Duodenal mucosa (tissue), 2 donors: ENCODE results near the gene ARL8A.

Source experiments
- H3K27ac ChIP-seq: one replicate; pipeline ENCODE4 v1.7.0; 2013; ENCODE audit warnings: low read depth, low read length
- H3K27me3 ChIP-seq, 2 donors: one replicate each; pipeline ENCODE4 v1.7.0; 2013; ENCODE audit warnings: low read length in 2 of 2, control low read depth in 1 of 2; ENCODE audit not compliant: insufficient read depth in 2 of 2, control insufficient read depth in 1 of 2
- H3K36me3 ChIP-seq, 2 donors: one replicate each; pipeline ENCODE4 v1.7.0; 2013; ENCODE audit warnings: low read length in 2 of 2, control low read depth in 1 of 2; ENCODE audit not compliant: insufficient read depth in 2 of 2, control insufficient read depth in 1 of 2
- H3K4me1 ChIP-seq, 2 donors: one replicate each; pipeline ENCODE4 v1.7.0; 2013; ENCODE audit warnings: low read length in 2 of 2, control low read depth in 1 of 2; ENCODE audit not compliant: insufficient read depth in 2 of 2, control insufficient read depth in 1 of 2
- H3K4me3 ChIP-seq, 2 donors: one replicate each; pipeline ENCODE4 v1.7.0; 2013; ENCODE audit warnings: low read length in 2 of 2, low read depth in 1 of 2
- H3K9ac ChIP-seq, 2 donors: one replicate each; pipeline ENCODE4 v1.7.0; 2013; ENCODE audit warnings: low read length in 2 of 2, low read depth in 1 of 2
- H3K9me3 ChIP-seq, 2 donors: one replicate each; pipeline ENCODE4 v1.7.0; 2013; ENCODE audit warnings: low read length in 2 of 2, control low read depth in 1 of 2; ENCODE audit not compliant: control insufficient read depth in 1 of 2

The ARL8A gene

DNA sequence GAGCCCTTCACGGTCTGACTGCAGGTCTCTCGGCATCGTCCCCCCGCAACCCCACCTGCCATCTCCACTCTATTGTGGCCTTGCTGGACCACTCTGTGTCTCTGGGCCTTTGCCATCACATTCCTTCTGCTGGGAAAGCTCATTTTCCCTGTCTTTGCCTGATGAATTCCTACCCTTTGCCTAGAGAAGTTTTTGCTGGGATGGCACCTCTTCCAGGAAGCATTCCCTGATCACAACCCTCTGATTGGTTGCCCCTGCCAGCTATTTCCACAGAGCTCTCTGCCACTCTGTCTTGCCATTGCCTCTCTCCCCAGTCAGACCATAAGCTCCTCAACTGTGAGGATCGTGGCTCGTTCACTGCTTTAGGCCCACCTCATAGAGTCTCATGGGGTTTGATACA is 50.7 kb downstream of the ARL8A start:
- no peaks in the 10 kb centered on the region for H3K9me3 ChIP-seq
- no peak overlapping the region for H3K27ac ChIP-seq
- H3K4me3 ChIP-seq: no peak overlapping the region
- no peaks in the 10 kb centered on the region for H3K36me3 ChIP-seq
- H3K4me1 ChIP-seq: no peaks in the 10 kb centered on the region
- H3K9ac ChIP-seq: no peak overlapping the region
- H3K27me3 ChIP-seq: no peaks in the 10 kb centered on the region

DNA sequence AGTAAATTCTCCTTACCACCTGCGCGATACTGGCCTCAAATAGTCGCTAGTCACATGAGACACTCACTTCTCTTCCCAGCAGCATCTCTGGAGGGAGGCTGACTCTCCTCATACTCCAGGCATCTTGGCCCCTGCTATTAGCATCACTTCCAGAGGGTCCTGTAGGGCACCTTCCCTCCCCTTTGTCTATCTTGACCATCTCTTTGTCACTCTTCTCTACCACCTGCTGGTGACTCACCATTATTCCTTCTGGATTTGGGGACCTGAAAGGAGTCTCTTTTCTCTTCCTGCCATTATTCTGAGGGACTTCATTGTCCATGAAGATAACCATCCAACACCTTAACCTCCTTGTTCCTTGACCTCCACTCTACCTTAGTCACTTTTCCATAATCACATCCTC is 53.5 kb downstream of the ARL8A start:
- Histone ChIP-seq H3K4me1 (peaks cover 13 to 23% of the 10 kb centered on the region in 2 donors), H3K27me3 (no peaks in the 10 kb centered on the region), H3K9me3 (no peaks in the 10 kb centered on the region), H3K4me3 (no peak overlapping the region), H3K27ac (no peak overlapping the region), H3K36me3 (no peaks in the 10 kb centered on the region), H3K9ac (no peak overlapping the region)

DNA sequence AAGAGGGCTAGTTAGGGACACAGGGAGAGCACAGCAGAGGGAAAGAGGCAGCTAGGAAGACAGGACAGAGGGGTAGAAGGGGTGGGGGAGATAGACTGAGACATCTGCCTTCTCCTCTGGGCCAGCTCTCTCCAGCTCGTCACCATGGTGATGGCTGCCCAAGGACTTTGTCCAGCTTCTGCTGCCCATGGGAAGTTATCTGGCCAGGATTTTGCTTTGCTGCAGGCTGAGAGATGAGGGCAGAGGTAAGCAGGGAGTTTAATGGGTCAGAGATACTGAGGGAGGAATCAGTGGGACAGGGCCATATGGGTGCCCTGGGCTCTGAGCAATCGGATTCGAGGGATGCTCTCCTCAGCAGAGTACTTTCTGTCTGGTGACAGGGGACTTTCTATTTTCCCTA is 56.3 kb downstream of the ARL8A start:
- H3K27me3 ChIP-seq: no peaks in the 10 kb centered on the region
- H3K9ac ChIP-seq: peak overlapping the region in 1 of 2 donors; percentile 39
- no peak overlapping the region for H3K4me3 ChIP-seq
- H3K36me3 ChIP-seq: no peaks in the 10 kb centered on the region
- H3K9me3 ChIP-seq: no peaks in the 10 kb centered on the region
- peaks cover 31 to 39% of the 10 kb centered on the region in 2 donors for H3K4me1 ChIP-seq
- H3K27ac ChIP-seq: no peak overlapping the region

DNA sequence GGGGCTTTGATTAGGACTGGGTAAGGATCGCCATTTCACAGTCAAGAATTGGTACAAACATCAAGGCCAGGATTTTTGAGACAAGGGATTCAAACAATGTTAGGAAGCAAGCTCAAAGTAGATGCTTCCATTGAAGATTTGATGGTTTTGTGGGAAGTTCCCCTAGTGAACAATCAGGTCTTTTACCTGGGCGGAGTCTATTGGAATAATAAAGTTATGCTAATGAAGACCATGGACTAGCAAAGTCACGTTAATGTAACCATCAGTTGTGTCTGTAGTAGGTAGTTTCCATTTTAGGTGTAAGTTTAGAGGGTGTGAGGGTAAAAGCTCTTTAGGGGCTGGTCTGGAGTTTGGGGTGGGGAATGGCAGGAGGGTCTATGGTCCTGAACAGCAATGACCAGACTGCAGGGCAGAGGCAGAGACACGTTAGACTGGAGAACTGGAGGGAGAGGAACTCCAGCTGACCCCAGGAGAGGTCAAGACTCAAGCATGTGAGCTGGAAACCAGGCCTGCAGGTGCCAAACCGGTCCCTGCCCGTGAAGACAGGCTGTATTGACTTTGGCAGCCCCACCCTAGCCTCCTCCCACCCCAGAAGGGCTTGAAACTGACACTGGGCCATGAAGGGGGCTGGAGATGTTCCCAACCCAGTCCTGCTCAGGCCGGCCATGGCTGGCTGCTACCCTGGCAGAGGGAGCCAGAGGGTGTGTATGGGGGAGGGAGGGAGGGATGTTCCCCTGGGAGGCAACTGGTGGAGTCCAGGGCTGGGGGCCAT is 57.8 kb downstream of the ARL8A start:
- H3K4me1 ChIP-seq: peaks cover 33 to 45% of the 10 kb centered on the region in 2 donors

DNA sequence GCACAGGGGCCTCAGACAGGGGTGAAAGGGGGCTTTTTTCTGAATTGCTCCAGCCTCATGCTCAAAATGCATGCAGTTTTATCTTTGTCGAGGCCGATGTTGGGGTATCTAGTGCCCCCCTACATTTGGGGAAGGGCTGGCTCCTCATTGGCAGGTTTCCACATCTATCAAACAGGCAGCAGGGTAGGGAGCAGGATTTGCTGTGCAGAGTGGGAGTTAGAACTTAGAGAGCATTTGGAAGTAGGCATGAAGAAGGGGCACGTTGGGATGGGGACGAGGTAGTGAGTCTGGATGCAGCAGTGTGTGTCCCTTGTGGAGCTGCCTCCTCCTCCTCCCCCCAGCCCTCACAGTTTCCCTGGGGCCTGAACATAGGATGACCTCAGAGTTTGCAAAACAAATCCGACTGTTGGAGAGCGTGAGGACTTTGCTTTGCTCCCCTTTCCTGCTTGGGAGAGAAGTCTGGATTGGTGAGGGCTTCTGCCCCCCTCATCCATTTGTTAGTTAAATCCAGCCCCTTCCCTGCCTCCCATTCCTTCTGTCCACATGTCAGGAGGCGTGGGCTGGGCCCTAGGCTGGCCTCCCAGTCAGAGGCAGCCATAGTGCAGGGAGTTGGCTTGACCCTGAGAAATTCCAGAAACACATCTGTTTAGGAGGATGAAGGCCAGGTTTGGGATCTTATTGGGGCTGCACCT is 58.7 kb downstream of the ARL8A start:
- Histone ChIP-seq H3K9ac (peak overlapping the region; percentile 63 to 69), H3K27me3 (no peaks in the 10 kb centered on the region), H3K36me3 (no peaks in the 10 kb centered on the region), H3K4me3 (peak overlapping the region; percentile 9 to 26), H3K9me3 (no peaks in the 10 kb centered on the region), H3K4me1 (peaks cover 34 to 53% of the 10 kb centered on the region in 2 donors), H3K27ac (peak overlapping the region; percentile 90)

More for the DNA sequence above, 57.8 kb downstream of the ARL8A start:
- H3K27me3 ChIP-seq: no peaks in the 10 kb centered on the region
- H3K9me3 ChIP-seq: no peaks in the 10 kb centered on the region
- H3K27ac ChIP-seq: peak overlapping the region; percentile 90
- peak overlapping the region; percentile 9 to 63 for H3K9ac ChIP-seq
- H3K36me3 ChIP-seq: no peaks in the 10 kb centered on the region
- H3K4me3 ChIP-seq: no peak overlapping the region

DNA sequence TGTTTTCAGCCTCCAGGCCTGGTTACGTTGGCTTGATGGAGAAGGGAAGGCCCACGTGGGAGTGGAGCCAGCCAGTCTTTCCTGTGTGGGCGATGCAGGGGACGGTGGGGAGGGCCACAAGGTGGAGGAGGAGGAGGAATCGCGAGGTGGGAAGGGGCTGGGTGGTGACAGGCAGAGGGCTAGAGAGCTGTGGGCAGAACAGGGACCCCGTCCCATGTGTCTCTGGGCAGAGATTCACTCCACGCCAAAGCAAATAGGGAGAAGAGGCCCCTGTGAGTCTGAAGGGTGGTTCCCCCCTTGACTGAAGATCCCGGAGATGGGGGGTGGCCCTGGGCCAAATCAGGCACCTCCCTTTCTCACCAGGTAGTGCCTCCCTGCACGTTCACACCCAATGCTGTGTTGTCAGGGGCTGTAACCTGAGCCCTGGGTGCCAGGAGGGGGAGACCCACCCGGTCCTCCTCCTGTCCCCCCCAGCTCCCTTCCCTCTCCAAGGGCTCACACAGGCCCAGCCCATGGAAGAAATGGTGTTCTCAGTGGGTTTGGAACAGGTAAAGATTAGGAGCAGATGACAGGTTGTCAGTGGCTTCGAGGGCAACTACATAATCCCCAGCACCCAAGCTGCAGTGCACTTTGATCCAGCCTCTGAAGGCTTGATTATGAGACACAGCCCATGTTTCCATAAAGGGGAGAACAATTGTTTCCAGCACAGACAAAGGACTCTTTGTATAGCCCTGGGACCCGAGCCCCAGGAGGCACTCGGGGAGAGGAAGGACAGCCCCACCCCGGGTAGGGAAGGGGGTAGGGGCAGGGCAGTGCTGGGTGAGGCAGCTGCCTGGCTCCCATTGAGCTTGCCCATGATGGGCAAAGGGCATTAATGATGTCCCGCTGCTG is 59.5 kb downstream of the ARL8A start:
- peak overlapping the region; percentile 92 for H3K27ac ChIP-seq
- no peaks in the 10 kb centered on the region for H3K36me3 ChIP-seq
- H3K9me3 ChIP-seq: no peaks in the 10 kb centered on the region
- peak overlapping the region; percentile 66 to 69 for H3K9ac ChIP-seq
- H3K4me1 ChIP-seq: peaks cover 34 to 53% of the 10 kb centered on the region in 2 donors
- peak overlapping the region; percentile 9 to 26 for H3K4me3 ChIP-seq
- H3K27me3 ChIP-seq: no peaks in the 10 kb centered on the region
